ENCODE measurements around the gene CEP112. TPM values are rescaled to one million over a fixed set of nuclear protein-coding genes. Genes with fewer than 3 reads are reported as not detected.
A peak's percentile ranks its signal among the peaks of the same experiment; 100 is the strongest.

The CEP112 gene
- total and polyA plus RNA-seq, 2 experiments from 2014 or later: 4.0 to 4.3 TPM

DNA sequence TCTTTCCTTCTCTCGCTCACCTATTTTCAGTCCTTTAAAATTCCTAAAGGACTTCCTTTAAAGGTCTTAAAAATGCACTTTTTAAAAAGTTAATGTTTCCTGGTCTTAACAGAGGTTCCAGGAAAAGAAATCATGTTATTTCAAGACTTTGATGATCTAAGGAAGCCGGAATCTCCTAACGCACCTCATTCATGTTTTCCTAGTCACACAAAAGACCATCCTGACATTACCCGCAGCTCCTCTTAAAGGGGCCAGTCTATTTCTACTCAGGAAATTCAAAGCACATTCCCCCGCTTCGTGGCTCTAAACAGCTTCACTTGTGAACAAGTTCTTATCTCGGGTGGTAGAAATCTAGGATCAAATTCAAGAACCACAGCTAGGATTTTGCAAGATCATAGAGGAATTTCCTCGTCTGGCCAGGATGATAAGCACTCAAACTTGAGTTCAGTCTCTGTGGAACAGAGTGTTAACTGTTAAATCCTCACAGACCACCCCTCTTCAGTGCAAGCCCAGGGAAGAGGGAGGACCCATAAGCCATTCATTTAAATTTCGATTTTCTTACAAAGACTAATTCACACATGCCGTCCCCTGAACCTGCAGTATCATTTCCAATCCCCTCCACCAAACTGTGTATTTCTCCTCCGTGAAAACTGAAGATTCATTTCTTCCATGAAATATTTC lies 493.4 kb downstream of the CEP112 start:
- DNase-seq (ENCODE audit: low spot score) (peak; percentile 47), ATAC-seq (peak; percentile 67)
- Histone ChIP-seq H3K4me3 (peak overlapping the region; percentile 14; the same call in 1 of the 2 replicates), H3K4me1 (ENCODE audit: insufficient read depth) (peaks cover 42% of the 10 kb centered on the region), H3K27ac (ENCODE audit: low read depth) (0 out of 2 replicates have a peak overlapping the region, but pooled peaks have one; percentile 1), H4K20me1 (replicated peaks; ENCODE audit: insufficient read depth) (no peaks in the 10 kb centered on the region), H2AFZ (peak overlapping the region; percentile 76; the same call in 1 of the 2 replicates), H3K79me2 (replicated peaks; ENCODE audit: insufficient read depth) (no peaks in the 10 kb centered on the region), H3K27me3 (ENCODE audit: insufficient read depth) (no peaks in the 10 kb centered on the region), H3K9me2 (ENCODE audit: insufficient read depth) (no peaks in the 10 kb centered on the region), H3F3A (replicated peaks; ENCODE audit: low read depth) (no peaks in the 10 kb centered on the region), H3K4me2 (peak overlapping the region; percentile 48), H3K36me3 (ENCODE audit: insufficient read depth) (no peaks in the 10 kb centered on the region)
- Mint-ChIP-seq H3K9me3 (no peaks in the 10 kb centered on the region; the same call in 2 of the 3 replicates), H3K4me3 (peak overlapping the region; percentile 37; the same call in 2 of the 3 replicates), H3K36me3 (ENCODE audit: low read depth) (no peaks in the 10 kb centered on the region), H3K27me3 (ENCODE audit: insufficient read depth, low read depth, poor library complexity) (no peaks in the 10 kb centered on the region), H3K27ac (peak overlapping the region; percentile 61), H3K4me1 (peaks cover 46% of the 10 kb centered on the region)
- TF ChIP-seq JUNB (IDR thresholded peaks at IDR 0.05; ENCODE audit: unreplicated experiment): no peak
- no peak for TF ChIP-seq STAT1 (IDR thresholded peaks at IDR 0.05; ENCODE audit: unreplicated experiment)
- TF ChIP-seq ZNF114 (CRISPR knock-in tag; IDR thresholded peaks at IDR 0.05): no peak
- no peak for TF ChIP-seq CREB1 (CRISPR knock-in tag; IDR thresholded peaks at IDR 0.05; ENCODE audit: low read depth)
- TF ChIP-seq EZH2phosphoT487 (IDR thresholded peaks at IDR 0.05; ENCODE audit: unreplicated experiment): no peak
- no peak for TF ChIP-seq NANOG (IDR thresholded peaks at IDR 0.05; ENCODE audit: borderline replicate concordance)
- TF ChIP-seq EZH2 (IDR thresholded peaks at IDR 0.05; ENCODE audit: low read depth, unreplicated experiment): no peak
- TF ChIP-seq, protein P1, sequence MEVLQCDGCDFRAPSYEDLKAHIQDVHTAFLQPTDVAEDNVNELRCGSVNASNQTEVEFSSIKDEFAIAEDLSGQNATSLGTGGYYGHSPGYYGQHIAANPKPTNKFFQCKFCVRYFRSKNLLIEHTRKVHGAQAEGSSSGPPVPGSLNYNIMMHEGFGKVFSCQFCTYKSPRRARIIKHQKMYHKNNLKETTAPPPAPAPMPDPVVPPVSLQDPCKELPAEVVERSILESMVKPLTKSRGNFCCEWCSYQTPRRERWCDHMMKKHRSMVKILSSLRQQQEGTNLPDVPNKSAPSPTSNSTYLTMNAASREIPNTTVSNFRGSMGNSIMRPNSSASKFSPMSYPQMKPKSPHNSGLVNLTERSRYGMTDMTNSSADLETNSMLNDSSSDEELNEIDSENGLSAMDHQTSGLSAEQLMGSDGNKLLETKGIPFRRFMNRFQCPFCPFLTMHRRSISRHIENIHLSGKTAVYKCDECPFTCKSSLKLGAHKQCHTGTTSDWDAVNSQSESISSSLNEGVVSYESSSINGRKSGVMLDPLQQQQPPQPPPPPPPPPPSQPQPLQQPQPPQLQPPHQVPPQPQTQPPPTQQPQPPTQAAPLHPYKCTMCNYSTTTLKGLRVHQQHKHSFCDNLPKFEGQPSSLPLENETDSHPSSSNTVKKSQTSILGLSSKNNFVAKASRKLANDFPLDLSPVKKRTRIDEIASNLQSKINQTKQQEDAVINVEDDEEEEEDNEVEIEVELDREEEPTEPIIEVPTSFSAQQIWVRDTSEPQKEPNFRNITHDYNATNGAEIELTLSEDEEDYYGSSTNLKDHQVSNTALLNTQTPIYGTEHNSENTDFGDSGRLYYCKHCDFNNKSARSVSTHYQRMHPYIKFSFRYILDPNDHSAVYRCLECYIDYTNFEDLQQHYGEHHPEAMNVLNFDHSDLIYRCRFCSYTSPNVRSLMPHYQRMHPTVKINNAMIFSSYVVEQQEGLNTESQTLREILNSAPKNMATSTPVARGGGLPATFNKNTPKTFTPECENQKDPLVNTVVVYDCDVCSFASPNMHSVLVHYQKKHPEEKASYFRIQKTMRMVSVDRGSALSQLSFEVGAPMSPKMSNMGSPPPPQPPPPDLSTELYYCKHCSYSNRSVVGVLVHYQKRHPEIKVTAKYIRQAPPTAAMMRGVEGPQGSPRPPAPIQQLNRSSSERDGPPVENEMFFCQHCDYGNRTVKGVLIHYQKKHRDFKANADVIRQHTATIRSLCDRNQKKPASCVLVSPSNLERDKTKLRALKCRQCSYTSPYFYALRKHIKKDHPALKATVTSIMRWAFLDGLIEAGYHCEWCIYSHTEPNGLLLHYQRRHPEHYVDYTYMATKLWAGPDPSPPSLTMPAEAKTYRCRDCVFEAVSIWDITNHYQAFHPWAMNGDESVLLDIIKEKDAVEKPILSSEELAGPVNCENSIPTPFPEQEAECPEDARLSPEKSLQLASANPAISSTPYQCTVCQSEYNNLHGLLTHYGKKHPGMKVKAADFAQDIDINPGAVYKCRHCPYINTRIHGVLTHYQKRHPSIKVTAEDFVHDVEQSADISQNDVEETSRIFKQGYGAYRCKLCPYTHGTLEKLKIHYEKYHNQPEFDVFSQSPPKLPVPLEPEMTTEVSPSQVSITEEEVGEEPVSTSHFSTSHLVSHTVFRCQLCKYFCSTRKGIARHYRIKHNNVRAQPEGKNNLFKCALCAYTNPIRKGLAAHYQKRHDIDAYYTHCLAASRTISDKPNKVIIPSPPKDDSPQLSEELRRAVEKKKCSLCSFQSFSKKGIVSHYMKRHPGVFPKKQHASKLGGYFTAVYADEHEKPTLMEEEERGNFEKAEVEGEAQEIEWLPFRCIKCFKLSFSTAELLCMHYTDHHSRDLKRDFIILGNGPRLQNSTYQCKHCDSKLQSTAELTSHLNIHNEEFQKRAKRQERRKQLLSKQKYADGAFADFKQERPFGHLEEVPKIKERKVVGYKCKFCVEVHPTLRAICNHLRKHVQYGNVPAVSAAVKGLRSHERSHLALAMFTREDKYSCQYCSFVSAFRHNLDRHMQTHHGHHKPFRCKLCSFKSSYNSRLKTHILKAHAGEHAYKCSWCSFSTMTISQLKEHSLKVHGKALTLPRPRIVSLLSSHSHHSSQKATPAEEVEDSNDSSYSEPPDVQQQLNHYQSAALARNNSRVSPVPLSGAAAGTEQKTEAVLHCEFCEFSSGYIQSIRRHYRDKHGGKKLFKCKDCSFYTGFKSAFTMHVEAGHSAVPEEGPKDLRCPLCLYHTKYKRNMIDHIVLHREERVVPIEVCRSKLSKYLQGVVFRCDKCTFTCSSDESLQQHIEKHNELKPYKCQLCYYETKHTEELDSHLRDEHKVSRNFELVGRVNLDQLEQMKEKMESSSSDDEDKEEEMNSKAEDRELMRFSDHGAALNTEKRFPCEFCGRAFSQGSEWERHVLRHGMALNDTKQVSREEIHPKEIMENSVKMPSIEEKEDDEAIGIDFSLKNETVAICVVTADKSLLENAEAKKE (CRISPR knock-in tag; IDR thresholded peaks at IDR 0.05): no peak
- TF ChIP-seq, protein P2, sequence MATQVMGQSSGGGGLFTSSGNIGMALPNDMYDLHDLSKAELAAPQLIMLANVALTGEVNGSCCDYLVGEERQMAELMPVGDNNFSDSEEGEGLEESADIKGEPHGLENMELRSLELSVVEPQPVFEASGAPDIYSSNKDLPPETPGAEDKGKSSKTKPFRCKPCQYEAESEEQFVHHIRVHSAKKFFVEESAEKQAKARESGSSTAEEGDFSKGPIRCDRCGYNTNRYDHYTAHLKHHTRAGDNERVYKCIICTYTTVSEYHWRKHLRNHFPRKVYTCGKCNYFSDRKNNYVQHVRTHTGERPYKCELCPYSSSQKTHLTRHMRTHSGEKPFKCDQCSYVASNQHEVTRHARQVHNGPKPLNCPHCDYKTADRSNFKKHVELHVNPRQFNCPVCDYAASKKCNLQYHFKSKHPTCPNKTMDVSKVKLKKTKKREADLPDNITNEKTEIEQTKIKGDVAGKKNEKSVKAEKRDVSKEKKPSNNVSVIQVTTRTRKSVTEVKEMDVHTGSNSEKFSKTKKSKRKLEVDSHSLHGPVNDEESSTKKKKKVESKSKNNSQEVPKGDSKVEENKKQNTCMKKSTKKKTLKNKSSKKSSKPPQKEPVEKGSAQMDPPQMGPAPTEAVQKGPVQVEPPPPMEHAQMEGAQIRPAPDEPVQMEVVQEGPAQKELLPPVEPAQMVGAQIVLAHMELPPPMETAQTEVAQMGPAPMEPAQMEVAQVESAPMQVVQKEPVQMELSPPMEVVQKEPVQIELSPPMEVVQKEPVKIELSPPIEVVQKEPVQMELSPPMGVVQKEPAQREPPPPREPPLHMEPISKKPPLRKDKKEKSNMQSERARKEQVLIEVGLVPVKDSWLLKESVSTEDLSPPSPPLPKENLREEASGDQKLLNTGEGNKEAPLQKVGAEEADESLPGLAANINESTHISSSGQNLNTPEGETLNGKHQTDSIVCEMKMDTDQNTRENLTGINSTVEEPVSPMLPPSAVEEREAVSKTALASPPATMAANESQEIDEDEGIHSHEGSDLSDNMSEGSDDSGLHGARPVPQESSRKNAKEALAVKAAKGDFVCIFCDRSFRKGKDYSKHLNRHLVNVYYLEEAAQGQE (IDR thresholded peaks at IDR 0.05; ENCODE audit: unreplicated experiment): no peak
- TF ChIP-seq POLR2AphosphoS5 (IDR thresholded peaks at IDR 0.05; ENCODE audit: low read depth): no peak
- TF ChIP-seq, protein P3, sequence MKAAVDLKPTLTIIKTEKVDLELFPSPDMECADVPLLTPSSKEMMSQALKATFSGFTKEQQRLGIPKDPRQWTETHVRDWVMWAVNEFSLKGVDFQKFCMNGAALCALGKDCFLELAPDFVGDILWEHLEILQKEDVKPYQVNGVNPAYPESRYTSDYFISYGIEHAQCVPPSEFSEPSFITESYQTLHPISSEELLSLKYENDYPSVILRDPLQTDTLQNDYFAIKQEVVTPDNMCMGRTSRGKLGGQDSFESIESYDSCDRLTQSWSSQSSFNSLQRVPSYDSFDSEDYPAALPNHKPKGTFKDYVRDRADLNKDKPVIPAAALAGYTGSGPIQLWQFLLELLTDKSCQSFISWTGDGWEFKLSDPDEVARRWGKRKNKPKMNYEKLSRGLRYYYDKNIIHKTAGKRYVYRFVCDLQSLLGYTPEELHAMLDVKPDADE (IDR thresholded peaks at IDR 0.05): no peak
- TF ChIP-seq ZNF331 (CRISPR knock-in tag; IDR thresholded peaks at IDR 0.05; ENCODE audit: low read depth): no peak
- TF ChIP-seq CTCF (conservative IDR thresholded peaks at IDR 0.05; ENCODE audit: low read depth in 2 of 2): no peak
